ENCODE results near the gene TTC36.
"Not testable (repeated sequence)": the region's sequence is repeated elsewhere in the genome, so short reads cannot be mapped to it uniquely, and the experiment has no call there.

Gene TTC36

DNA sequence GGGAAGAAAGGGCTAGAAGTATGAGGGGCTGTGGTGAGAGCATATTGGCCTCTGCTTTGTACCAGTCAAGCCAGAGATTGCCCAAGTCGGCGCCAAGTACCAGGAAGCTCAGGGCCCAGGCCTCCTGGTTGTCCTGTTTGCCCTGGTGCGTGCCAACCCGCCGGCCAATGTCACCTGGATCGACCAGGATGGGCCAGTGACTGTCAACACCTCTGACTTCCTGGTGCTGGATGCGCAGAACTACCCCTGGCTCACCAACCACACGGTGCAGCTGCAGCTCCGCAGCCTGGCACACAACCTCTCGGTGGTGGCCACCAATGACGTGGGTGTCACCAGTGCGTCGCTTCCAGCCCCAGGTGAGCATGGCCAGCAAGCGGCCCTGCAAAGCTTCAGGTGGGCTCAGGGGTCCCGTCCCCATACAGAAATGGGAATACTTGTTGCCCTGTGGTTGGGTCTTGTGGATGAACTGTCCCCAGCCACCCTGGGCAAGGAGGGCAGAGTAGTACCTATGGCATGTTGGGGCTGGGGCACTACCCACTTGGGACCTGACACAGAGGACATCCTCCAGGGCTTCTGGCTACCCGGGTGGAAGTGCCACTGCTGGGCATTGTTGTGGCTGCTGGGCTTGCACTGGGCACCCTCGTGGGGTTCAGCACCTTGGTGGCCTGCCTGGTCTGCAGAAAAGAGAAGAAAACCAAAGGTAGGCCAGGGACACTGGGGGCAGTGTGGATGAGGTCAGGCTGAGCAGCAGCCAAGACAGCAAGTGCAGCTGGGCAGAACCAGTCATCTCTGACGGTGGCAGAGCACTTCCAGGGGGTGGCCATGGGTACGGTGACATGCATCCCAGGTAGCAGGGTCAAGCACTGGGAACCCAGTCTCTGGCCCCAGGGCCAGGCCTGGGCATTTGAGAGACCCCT, 5.8 kb downstream of the TTC36 start:
- FAIRE-seq, result no peak

DNA sequence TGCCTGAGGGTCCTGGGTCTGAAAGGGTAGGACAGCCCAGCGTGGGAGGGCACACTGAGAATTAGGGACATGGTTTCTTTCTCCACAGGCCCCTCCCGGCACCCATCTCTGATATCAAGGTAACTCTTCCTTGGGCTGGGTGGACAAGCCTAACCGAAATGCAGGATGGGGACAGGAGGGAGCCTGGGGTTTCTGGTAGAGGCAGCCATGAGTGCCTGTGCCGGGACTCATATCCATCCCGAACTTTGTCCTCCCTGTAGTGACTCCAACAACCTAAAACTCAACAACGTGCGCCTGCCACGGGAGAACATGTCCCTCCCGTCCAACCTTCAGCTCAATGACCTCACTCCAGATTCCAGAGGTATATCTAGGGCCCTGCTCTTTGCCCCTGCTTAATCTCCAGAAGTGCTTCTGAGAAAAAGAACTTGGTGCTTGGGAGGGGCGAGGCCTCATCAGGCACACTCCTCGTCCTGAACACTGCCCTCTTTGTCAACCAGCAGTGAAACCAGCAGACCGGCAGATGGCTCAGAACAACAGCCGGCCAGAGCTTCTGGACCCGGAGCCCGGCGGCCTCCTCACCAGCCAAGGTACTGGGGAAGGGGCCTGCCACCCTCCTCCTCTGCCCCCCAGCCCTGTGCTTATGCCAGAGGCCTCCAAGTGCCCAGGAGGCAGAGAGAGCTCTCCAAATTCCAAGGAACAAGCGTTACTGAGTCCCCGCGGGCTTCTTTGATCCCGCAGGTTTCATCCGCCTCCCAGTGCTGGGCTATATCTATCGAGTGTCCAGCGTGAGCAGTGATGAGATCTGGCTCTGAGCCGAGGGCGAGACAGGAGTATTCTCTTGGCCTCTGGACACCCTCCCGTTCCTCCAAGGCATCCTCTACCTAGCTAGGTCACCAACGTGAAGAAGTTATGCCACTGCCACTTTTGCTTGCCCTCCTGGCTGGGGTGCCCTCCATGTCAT, 6.8 kb downstream of the TTC36 start:
- FAIRE-seq, result no peak

DNA sequence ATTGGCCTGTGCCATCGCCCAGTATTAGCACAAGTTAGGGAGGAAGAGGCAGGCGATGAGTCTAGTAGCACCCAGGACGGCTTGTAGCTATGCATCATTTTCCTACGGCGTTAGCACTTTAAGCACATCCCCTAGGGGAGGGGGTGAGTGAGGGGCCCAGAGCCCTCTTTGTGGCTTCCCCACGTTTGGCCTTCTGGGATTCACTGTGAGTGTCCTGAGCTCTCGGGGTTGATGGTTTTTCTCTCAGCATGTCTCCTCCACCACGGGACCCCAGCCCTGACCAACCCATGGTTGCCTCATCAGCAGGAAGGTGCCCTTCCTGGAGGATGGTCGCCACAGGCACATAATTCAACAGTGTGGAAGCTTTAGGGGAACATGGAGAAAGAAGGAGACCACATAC, 8.0 kb downstream of the TTC36 start:
- FAIRE-seq, result no peak

DNA sequence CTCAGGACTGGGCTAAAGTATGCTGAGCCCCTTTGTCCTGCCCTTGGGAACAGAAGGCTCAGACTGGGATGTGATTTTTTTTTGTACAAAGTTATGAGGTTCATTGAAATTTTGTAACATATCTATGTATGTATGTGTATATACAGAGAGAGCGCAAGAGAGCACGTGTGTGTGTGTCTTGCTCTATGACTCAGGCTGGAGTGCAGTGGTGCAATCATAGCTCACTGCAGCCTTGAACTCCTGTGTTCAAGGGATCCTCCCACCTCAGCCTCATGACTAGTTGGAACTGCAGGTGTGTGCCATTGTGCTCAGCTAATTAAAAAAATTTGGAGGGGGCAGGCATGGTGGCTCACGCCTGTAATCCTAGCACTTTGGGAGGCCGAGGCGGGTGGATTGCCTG, 9.5 kb downstream of the TTC36 start:
- FAIRE-seq, result no peak

DNA sequence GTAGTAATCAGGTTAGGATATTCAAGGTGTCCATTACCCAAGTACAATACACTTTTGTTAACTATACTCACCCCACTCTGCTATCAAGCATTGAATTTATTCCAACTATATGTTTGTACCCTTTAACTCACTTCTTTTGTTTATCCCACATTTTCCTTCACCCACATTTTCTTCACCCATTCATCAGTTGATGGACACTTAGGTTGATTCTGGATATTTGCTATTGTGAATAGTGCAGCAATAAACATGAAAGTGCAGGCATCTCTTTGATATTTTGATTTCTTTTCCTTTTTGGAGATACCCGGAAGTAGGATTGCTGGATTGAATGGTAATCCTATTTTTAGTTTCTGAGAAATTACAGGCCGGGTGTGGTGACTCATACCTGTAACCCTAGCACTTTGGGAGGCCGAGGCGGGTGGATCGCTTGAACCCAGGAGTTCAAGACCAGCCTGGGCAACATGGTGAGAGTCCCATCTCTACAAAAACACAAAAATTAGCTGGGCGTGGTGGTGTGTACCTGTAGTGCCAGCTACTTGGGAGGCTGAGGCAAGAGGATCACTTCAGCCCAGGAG, 10.2 kb downstream of the TTC36 start:
- FAIRE-seq, result no peak

DNA sequence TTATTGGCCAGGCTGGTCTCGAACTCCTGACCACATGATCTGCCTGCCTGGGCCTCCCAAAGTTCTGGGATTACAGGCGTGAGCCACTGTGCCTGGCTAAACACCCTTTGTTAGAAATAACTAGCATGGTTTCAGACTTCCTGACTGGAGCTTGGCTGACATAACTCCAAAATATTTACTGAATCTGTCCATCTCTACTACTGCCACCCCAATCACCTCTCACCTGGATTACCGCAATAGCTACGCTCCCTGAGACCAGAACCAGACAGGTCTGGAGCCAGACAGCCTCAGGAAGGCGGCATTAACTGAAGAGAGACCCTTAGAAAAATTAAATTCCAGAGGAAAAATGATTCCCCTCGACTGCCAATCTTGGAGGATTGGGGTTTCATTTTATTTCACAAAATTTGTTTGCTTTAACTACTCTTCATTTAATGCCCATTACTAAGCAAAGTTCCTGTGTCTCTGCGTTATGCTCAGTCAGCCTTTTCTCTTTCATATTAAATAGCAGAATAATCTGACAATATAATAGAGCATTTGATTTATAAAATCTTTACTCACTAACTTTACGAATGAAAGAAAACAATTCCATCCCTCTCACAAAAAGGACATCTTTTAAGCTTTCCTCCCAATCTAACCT, 16.9 kb downstream of the TTC36 start:
- no peak for FAIRE-seq

DNA sequence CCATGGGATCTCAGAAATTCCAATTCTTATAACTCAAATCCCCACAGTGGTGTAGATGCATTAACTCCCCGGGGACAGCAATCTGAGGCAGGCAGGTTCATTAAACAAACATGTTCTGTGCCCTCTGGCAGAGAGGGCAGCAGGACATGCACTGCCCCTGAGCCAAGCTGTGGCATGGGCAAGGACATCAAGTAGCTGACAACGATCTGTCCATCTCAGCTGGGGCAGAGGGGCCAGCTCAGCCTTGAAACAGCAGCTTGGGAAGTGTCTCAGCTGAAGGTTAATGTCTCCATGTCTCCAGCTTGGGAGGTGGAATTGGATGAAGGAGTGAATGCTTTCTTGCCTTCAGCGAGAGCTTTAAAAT, 17.4 kb downstream of the TTC36 start:
- no peak for FAIRE-seq

DNA sequence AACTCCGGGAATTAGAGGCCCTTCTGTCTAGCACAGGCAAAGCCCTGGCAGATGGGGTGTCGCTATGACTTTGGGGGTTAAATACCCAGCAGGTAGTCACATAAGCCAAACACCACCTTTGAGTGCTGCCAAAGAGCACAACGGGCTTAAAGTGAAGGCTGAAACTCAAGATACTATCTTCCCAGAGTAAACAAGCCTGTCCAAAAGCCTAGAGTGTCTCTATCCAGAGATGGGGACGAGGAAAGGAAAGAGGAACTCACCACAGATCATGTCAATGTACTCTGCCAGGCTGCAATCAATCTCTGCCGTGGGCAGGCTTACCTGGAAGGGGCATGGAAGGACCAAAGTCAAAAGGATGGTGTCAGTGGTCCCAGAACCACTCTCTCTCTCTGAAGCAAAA, 18.3 kb downstream of the TTC36 start:
- no peak for FAIRE-seq

DNA sequence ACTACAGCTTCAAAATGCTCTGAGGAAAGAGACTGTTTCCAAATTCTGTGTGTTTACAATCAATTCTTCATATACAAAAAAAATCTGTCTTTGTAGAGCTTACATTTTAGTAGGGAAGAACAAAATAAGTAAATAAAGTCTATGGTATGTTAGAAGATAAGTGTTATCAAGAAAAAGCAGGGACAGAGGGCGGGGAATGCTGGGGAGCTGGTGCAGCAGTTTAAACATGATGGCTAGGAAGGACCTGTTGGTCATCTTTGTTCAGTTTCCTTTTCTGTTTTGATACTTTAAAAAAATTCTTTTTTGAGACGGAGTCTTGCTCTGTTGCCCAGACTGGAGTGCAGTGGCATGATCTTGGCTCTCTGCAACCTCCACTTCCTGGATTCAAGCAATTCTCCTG, 19.9 kb downstream of the TTC36 start:
- no peak for FAIRE-seq

DNA sequence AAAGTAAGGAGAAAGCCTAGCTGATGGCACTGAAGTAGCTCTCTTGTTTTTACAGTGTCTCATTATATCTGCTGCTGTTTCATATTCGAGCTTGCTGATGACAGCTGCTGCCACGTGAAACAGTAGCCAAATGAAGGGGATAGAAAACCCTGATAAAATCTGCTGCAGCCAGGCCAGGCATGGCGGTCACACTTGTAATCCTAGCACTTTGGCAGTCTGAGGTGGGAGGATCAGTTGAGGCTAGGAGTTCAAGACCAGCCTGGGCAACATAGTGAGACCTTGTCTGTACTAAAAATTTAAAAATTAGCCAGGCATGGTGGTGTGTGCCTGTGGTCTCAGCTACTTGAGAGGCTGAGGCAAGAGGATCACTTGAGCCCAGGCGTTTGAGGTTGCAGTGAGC, 25.1 kb downstream of the TTC36 start:
- FAIRE-seq, result no peak

DNA sequence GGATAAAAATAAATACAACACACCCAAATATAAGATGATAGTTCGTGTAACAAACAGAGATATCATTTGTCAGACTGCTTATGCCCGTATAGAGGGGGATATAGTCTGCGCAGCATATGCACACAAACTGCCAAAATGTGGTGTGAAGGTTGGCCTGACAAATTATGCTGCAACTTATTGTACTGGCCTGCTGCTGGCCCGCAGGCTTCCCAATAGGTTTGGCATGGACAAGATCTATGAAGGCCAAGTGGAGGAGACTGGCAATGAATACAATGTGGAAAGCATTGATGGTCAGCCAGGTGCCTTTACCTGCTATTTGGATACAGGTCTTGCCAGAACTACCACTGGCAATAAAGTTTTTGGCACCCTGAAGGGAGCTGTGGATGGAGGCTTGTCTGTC, 33.5 kb downstream of the TTC36 start:
- FAIRE-seq, result no peak

DNA sequence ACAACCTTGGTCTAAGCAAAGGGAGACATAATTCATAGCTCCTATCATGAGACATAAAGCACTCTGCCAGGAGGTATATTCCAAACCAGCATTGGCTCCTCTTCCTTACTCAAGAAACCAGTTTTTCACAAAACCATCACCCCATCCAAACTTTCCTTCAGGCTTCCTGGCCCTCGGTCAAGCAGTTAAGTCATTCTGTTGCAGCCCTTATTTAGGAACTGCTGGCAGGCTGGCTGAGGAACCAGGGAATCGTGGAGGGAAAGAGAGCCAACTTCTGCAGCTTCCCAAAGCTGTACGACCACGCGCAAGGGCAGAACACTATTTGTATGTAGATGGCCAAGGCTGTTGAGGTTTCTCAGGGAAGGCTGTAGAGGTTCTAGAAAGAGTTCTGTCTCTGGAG, 37.8 kb downstream of the TTC36 start:
- FAIRE-seq, result no peak

DNA sequence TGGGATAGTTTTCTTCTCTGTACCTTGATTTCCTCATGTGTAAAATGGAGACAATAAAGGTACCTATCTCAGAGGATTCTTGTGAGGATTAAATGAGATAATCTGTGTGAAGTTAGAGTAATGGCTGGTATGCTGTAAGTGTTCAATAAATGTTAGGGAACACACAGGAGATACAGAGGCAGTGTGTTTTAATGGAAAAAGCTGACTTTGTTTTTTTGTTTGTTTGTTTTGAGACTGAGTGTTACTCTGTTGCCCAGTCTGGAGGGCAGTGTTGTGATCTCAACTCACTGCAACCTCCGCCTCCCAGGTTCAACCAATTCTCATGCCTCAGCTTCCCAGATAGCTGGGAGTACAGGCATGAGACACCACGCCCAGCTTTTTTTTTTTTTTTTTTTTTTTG, 42.4 kb downstream of the TTC36 start:
- FAIRE-seq, result no peak

DNA sequence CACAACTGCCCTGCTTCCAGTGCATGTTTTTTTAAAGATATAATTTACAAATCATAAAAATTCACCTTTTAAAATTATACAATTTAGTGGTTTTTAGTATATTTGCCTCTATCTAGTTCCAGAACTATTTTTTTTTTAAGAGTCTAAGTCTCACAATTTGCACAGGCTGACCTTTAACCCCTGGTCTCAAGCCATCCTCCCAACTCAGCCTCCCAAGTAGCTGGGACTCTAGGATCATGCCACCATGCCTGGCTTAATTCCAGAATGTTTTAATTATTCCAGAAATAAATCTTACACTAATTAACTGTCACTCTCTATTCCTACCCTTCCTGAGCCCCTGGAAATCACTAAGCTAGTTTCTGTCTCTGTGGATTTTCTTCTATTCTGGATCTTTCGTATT, 43.5 kb downstream of the TTC36 start:
- FAIRE-seq, result no peak

DNA sequence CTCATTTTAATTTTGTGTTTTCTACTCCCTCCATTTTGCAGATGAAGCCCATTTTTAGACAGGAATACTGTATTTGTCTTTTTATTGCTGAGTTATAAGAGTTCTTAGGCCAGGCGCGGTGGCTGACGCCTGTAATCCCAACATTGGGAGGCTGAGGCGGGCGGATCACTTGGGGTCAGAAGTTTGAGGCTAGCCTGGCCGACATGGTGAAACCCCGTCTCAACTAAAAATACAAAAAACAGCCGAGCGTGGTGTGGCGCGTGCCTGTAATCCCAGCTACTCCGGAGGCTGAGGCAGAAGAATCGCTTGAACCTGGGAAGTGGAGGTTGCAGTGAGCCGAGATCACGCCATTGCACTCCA, 44.4 kb downstream of the TTC36 start:
- not testable (repeated sequence) for FAIRE-seq

DNA sequence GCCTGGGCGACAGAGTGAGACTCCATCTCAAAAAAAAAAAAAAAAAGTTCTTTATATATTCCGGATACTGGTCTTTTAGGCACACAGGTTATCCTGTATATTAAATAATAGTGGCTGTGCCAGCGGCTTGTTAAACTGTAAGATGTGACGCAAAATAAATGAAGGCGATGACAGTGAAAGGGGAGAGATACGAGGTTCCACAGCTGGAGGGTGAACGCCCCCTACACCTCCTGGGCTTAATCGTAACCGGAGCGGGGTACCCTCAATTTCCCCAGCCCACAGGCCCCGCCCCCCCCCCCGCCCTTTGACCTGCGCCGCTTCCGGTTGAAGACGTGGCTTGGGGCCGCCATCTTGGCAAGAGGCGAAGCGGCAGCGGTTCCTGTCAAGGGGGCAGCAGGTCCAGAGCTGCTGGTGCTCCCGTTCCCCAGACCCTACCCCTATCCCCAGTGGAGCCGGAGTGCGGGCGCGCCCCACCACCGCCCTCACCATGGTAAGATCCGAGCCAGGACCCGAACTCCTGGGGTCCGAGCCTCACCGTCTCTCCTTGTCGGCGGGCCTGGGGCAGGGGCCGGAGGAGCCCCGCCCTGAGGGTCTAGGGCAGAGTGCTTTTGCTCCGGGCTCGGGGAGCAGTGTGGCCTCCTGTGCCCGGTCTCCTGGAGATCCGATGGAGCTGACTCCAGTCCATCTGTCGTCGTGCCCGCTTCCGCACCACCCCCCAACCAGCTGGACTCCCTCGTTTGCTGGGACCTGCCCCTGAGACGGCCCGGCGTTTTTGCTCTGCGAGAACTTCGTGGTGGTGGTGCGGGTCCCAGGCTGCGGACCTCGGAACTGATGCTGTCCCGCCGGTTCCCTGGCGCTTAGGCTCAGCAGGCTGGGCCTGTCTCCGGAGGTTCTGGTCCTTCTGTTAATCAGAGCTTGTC, 45.0 kb downstream of the TTC36 start, which contains the start of gene ARCN1:
ARCN1 (plus strand) TSS at position 349 of the 920 bp plus-strand sequence; CDS start at position 488, 139 bp downstream.
- no peak for FAIRE-seq

DNA sequence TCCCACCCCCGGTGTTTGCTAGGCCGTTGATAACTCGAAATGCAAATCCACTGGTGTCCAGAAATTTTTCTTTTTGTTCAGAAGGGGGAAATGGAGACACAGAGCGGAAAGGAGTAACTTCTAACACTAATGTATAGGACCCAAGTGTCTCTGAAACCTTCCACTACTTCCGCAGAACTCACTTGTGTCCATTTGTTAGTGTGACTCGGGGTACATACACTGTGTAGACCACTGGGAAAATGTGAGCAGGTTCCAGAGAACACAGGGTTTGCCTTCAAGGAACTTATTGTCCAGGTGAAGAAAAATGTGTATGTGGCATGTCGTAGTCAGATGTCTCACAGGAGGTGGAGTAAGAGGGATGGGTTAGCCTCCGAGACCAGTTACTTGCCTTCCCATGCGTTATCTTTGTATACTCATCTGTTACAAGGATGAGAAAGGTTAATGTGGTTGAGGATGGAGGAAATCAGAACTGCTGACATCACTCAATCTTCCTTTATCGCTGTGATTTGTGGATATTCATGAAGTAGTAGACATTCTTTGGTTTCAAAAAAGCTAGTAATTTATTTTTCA, 45.8 kb downstream of the TTC36 start:
- no peak for FAIRE-seq

DNA sequence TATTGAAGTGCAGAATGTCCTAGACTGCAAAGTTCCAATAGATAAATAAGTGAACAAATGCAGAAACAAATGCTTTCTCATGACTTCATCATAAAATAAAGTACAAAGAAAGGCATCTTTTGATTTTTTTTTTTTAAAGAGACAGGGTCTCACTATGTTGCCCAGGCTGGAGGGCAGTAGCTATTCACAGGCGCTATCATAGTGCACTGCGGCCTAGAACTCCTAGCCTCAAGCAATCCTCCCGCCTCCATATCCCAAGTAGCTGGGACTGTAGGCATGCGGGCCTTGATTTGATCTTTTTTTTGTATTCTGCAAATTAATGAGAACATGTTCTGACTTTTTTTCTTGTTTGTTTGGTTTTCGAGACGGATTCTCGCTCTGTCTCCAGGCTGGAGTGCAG, 47.4 kb downstream of the TTC36 start:
- no peak for FAIRE-seq

DNA sequence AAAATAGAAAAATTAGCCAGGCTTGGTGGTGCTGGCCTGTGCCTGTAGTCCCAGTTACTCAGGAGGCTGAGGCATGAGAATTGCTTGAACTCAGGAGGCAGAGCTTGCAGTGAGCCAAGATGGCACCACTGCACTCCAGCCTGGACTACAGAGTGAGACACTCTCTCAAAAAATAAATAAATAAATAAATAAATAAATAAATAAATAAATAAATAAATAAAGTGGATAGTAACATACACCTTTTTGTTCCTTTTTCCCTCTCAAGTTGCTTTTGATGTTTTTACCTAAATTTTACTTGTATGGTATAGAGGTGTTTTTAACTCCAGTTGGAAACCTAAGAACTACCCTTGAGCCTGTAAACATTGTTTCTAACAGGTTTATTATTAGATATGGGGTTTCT, 50.7 kb downstream of the TTC36 start:
- FAIRE-seq, result not testable (repeated sequence)
